Naive thymus-derived CD8-positive, alpha-beta T cell (primary cell): ENCODE measurements around the gene CAMTA1. TPM values are rescaled to one million over a fixed set of nuclear protein-coding genes. Genes with fewer than 3 reads are reported as not detected.

Experiments used
- ATAC-seq, 2 donors: fragments of 150-1000 bp; cut with Tn5 transposase in 1 of 2; sonication (Bioruptor Pico), chemical (Tn5 transposase) in 1 of 2; 1 replicate in 1 of 2; 2 replicates in 1 of 2; pipeline ENCODE4 v1.10.0; 2021; ENCODE audit warnings: mild to moderate bottlenecking in 2 of 2, moderate library complexity in 2 of 2
- POLR2A ChIA-PET: fragments of 350-600 bp; sonication (Branson Sonifier 250); formaldehyde crosslinking; loops from one replicate; lab custom pipeline; 2021; ENCODE audit warnings: antibody characterized with exemption; lab: Charles Lee
- DNase-seq, 10 donors: peaks; one replicate each; pipeline versions ENCODE4 v3.0.0 to v3.0.0-alpha.2; 2020 to 2022
- H3K27ac Mint-ChIP-seq, 10 donors: one replicate each; pipeline ENCODE4 v1.8.0; 2020 to 2022; ENCODE audit warnings: mild to moderate bottlenecking in 10 of 10, mixed read lengths in 10 of 10, moderate library complexity in 4 of 10, inconsistent platforms in 1 of 10
- H3K27me3 Mint-ChIP-seq, 5 donors: one replicate each; pipeline ENCODE4 v1.8.0; 2021 to 2022; ENCODE audit warnings: mixed read lengths in 5 of 5
- H3K36me3 Mint-ChIP-seq, 3 donors: one replicate each; pipeline ENCODE4 v1.8.0; 2020 to 2022; ENCODE audit warnings: mixed read lengths in 3 of 3, mild to moderate bottlenecking in 2 of 3, inconsistent platforms in 1 of 3
- H3K4me1 Mint-ChIP-seq, 4 donors: one replicate each; pipeline ENCODE4 v1.8.0; 2021 to 2022; ENCODE audit warnings: mixed read lengths in 4 of 4
- H3K4me3 Mint-ChIP-seq, 10 donors: one replicate each; pipeline ENCODE4 v1.8.0; 2020 to 2022; ENCODE audit warnings: mild to moderate bottlenecking in 10 of 10, mixed read lengths in 10 of 10, moderate library complexity in 6 of 10, inconsistent platforms in 1 of 10
- H3K9me3 Mint-ChIP-seq, 9 donors: one replicate each; pipeline ENCODE4 v1.8.0; 2020 to 2022; ENCODE audit warnings: mixed read lengths in 9 of 9, mild to moderate bottlenecking in 3 of 9, inconsistent platforms in 1 of 9, moderate library complexity in 1 of 9
- polyA plus RNA-seq, 3 donors: library from polyadenylated mRNA; unstranded; fragments of 300-500 nt; fragmentation: Illumina TruSeq; gene quantifications; one replicate each; pipeline ENCODE4 v1.2.3, GENCODE V29; 2021
- total RNA-seq, 8 experiments: library from RNA in 2 of 8; stranded (reverse) in 2 of 8; gene quantifications; one replicate each; pipeline ENCODE4 v1.2.3 and lab custom pipeline; 2021 to 2026

Gene CAMTA1
- total and polyA plus RNA-seq, 5 experiments from 2014 or later, result 32.6 to 78.3 (median 47.3) TPM

GRCh38 chr1:6965083-6965934 lies 180.1 kb downstream of the CAMTA1 start:
- H3K27ac Mint-ChIP-seq, result peak overlapping the region in 3 of 10 donors; percentile 6 to 21 (median 7)
- H3K4me1 Mint-ChIP-seq, result peaks cover 28 to 45% (median 36%) of the 10 kb centered on the region in 4 donors

GRCh38 chr1:6965935-6966241 lies 180.6 kb downstream of the CAMTA1 start:
- Mint-ChIP-seq H3K4me1 (peaks cover 28 to 45% (median 35%) of the 10 kb centered on the region in 4 donors), H3K9me3 (peaks cover 0 to 2% (median 0%) of the 10 kb centered on the region in 9 donors), H3K27ac (peak overlapping the region in 1 of 10 donors; percentile 21)

More at GRCh38 chr1:6965083-6965934, 180.1 kb downstream of the CAMTA1 start:
- H3K27me3 Mint-ChIP-seq, result peaks cover 7 to 53% (median 20%) of the 10 kb centered on the region in 5 donors
- H3K9me3 Mint-ChIP-seq, result peaks cover 0 to 2% (median 0%) of the 10 kb centered on the region in 9 donors
- POLR2A ChIA-PET, result no interaction called here
- DNase-seq, result no peak
- H3K36me3 Mint-ChIP-seq, result no peaks in the 10 kb centered on the region
- no peak overlapping the region for H3K4me3 Mint-ChIP-seq
- ATAC-seq, result no peak

GRCh38 chr1:6966326-6966725 lies 181.1 kb downstream of the CAMTA1 start:
- POLR2A ChIA-PET, result interaction anchor here (0.6 kb wide), 1 partner anchor 268 kb away, joined by 4 read pairs; no protein-coding TSS in a partner anchor
- peaks cover 7 to 46% (median 20%) of the 10 kb centered on the region in 5 donors for H3K27me3 Mint-ChIP-seq
- no peak for ATAC-seq

More at GRCh38 chr1:6965935-6966241, 180.6 kb downstream of the CAMTA1 start:
- Mint-ChIP-seq H3K36me3 (no peaks in the 10 kb centered on the region), H3K4me3 (no peak overlapping the region), H3K27me3 (peaks cover 7 to 50% (median 20%) of the 10 kb centered on the region in 5 donors)
- POLR2A ChIA-PET, result no interaction called here
- DNase-seq, result no peak
- no peak for ATAC-seq

GRCh38 chr1:6967431-6968111 lies 182.3 kb downstream of the CAMTA1 start:
- Mint-ChIP-seq H3K4me3 (no peak overlapping the region), H3K9me3 (peaks cover 0 to 2% (median 0%) of the 10 kb centered on the region in 9 donors), H3K4me1 (peaks cover 28 to 39% (median 35%) of the 10 kb centered on the region in 4 donors), H3K27me3 (peaks cover 7 to 43% (median 25%) of the 10 kb centered on the region in 5 donors), H3K36me3 (no peaks in the 10 kb centered on the region), H3K27ac (peak overlapping the region in 1 of 10 donors; percentile 19)
- POLR2A ChIA-PET, result no interaction called here
- no peak for DNase-seq
- no peak for ATAC-seq

More at GRCh38 chr1:6966326-6966725, 181.1 kb downstream of the CAMTA1 start:
- H3K4me3 Mint-ChIP-seq, result no peak overlapping the region
- DNase-seq, result no peak
- no peak overlapping the region for H3K27ac Mint-ChIP-seq
- H3K36me3 Mint-ChIP-seq, result no peaks in the 10 kb centered on the region
- peaks cover 28 to 43% (median 35%) of the 10 kb centered on the region in 4 donors for H3K4me1 Mint-ChIP-seq
- peaks cover 0 to 2% (median 0%) of the 10 kb centered on the region in 9 donors for H3K9me3 Mint-ChIP-seq

GRCh38 chr1:6969106-6969505 lies 183.9 kb downstream of the CAMTA1 start:
- Mint-ChIP-seq H3K36me3 (no peaks in the 10 kb centered on the region), H3K27me3 (peaks cover 7 to 38% (median 22%) of the 10 kb centered on the region in 5 donors), H3K4me1 (peaks cover 22 to 29% (median 24%) of the 10 kb centered on the region in 4 donors), H3K27ac (peak overlapping the region in 3 of 10 donors; percentile 16 to 84 (median 53)), H3K9me3 (no peaks in the 10 kb centered on the region), H3K4me3 (peak overlapping the region; percentile 16 to 75 (median 54))
- POLR2A ChIA-PET, result no interaction called here
- ATAC-seq, result peak; percentile 30 to 77
- DNase-seq, result peak in 5 of 10 donors; percentile 7 to 32 (median 24)

GRCh38 chr1:6969762-6970161 lies 184.5 kb downstream of the CAMTA1 start:
- Mint-ChIP-seq H3K4me1 (peaks cover 21 to 25% (median 22%) of the 10 kb centered on the region in 4 donors), H3K4me3 (no peak overlapping the region), H3K36me3 (no peaks in the 10 kb centered on the region), H3K9me3 (no peaks in the 10 kb centered on the region), H3K27ac (peak overlapping the region in 1 of 10 donors; percentile 26), H3K27me3 (peaks cover 7 to 33% (median 22%) of the 10 kb centered on the region in 5 donors)
- POLR2A ChIA-PET, result no interaction called here
- DNase-seq (no peak), ATAC-seq (no peak)

GRCh38 chr1:6970221-6970620 lies 185.0 kb downstream of the CAMTA1 start:
- ATAC-seq, result no peak
- Mint-ChIP-seq H3K27ac (no peak overlapping the region), H3K9me3 (no peaks in the 10 kb centered on the region), H3K4me3 (no peak overlapping the region), H3K27me3 (peaks cover 7 to 28% (median 22%) of the 10 kb centered on the region in 5 donors), H3K4me1 (peaks cover 20 to 25% (median 22%) of the 10 kb centered on the region in 4 donors), H3K36me3 (no peaks in the 10 kb centered on the region)
- no peak for DNase-seq
- POLR2A ChIA-PET, result no interaction called here

- no peak for ATAC-seq
- Mint-ChIP-seq H3K27me3 (peaks cover 7 to 25% (median 20%) of the 10 kb centered on the region in 5 donors), H3K36me3 (no peaks in the 10 kb centered on the region), H3K9me3 (no peaks in the 10 kb centered on the region), H3K27ac (peak overlapping the region in 1 of 10 donors; percentile 46), H3K4me1 (peaks cover 20 to 25% (median 23%) of the 10 kb centered on the region in 4 donors), H3K4me3 (no peak overlapping the region)
- DNase-seq, result no peak
- POLR2A ChIA-PET, result no interaction called here
These were observed 185.8 kb downstream of the CAMTA1 start for GRCh38 chr1:6971048-6971447.

GRCh38 chr1:6971699-6972098 lies 186.4 kb downstream of the CAMTA1 start:
- DNase-seq (no peak), ATAC-seq (no peak)
- Mint-ChIP-seq H3K4me1 (peaks cover 20 to 25% (median 23%) of the 10 kb centered on the region in 4 donors), H3K27me3 (peaks cover 9 to 24% (median 20%) of the 10 kb centered on the region in 5 donors), H3K4me3 (peak overlapping the region in 1 of 10 donors; percentile 27), H3K36me3 (no peaks in the 10 kb centered on the region), H3K27ac (no peak overlapping the region), H3K9me3 (peaks cover 0 to 1% (median 0%) of the 10 kb centered on the region in 9 donors)
- POLR2A ChIA-PET, result no interaction called here

- H3K27me3 Mint-ChIP-seq, result peaks cover 9 to 22% (median 18%) of the 10 kb centered on the region in 5 donors
- H3K4me1 Mint-ChIP-seq, result peaks cover 20 to 24% (median 21%) of the 10 kb centered on the region in 4 donors
- POLR2A ChIA-PET, result no interaction called here
- H3K4me3 Mint-ChIP-seq, result no peak overlapping the region
- H3K27ac Mint-ChIP-seq, result no peak overlapping the region
- DNase-seq (no peak), ATAC-seq (no peak)
- no peaks in the 10 kb centered on the region for H3K36me3 Mint-ChIP-seq
- H3K9me3 Mint-ChIP-seq, result peaks cover 0 to 1% (median 0%) of the 10 kb centered on the region in 9 donors
These were observed 187.1 kb downstream of the CAMTA1 start for GRCh38 chr1:6972399-6972798.

GRCh38 chr1:6975331-6976043 lies 190.2 kb downstream of the CAMTA1 start:
- Mint-ChIP-seq H3K27me3 (peaks cover 0 to 9% (median 3%) of the 10 kb centered on the region in 5 donors), H3K36me3 (no peaks in the 10 kb centered on the region), H3K9me3 (peaks cover 0 to 1% (median 0%) of the 10 kb centered on the region in 9 donors), H3K4me1 (peaks cover 0 to 2% (median under 1%) of the 10 kb centered on the region in 4 donors), H3K4me3 (no peak overlapping the region), H3K27ac (peak overlapping the region in 2 of 10 donors; percentile 34 to 69)
- ATAC-seq (peak in 1 of 2 donors; percentile 49), DNase-seq (no peak)
- POLR2A ChIA-PET, result no interaction called here

GRCh38 chr1:6976044-6976375 lies 190.8 kb downstream of the CAMTA1 start:
- DNase-seq (no peak), ATAC-seq (no peak)
- Mint-ChIP-seq H3K4me1 (peaks cover 0 to 2% (median under 1%) of the 10 kb centered on the region in 4 donors), H3K9me3 (peaks cover 0 to 1% (median 0%) of the 10 kb centered on the region in 9 donors), H3K36me3 (no peaks in the 10 kb centered on the region), H3K4me3 (no peak overlapping the region), H3K27me3 (peaks cover 0 to 9% (median 3%) of the 10 kb centered on the region in 5 donors), H3K27ac (peak overlapping the region in 2 of 10 donors; percentile 34 to 69)
- POLR2A ChIA-PET, result no interaction called here
